Mucosa of gallbladder (tissue), 1 donor: ENCODE data around the gene TFPI. TPM values are rescaled to one million over a fixed set of nuclear protein-coding genes. Genes with fewer than 3 reads are reported as not detected.

Source experiments
- DNase-seq: peaks from one replicate; pipeline ENCODE4 v3.0.0-alpha.2; 2020; ENCODE audit warnings: low spot score
- total RNA-seq: library from RNA; stranded (reverse); gene quantifications from one replicate; pipeline ENCODE4 v1.2.1, GENCODE V29; 2021
- donor health status: DM: no; HTN: no; CAD: no.

Gene TFPI
- total RNA-seq, 1 donor from 2014 or later: 45.6 TPM

DNA sequence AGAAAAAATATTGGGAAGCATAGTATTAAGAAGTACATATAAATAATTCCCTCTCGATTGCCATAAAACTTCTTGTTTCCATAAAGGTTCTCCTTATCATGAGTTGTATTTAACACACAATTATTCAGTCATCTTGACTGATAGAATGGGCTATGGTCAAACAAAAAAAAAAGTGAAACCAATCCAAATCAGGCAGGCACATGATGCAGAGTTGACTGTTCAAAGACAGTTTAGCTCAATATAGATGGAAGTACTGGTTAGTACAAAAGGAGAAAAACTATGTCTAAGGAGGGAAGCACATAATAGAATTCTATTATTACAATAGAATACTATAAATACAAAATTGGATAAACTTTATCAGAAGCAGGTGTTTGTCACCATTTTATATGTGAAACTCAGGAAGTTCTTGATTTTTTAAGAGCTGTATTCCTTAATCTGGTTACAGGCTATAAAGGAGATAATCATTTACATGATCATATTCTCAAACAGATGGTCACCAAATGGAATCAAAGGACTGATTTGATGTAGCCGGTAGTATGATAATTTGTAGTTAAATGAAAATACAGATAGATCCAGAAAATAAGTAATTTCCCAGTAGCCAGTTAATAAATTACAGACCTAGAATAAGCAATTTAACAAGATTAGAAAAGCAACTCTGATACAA, 88.0 kb downstream of the TFPI start:
- DNase-seq: no peak

DNA sequence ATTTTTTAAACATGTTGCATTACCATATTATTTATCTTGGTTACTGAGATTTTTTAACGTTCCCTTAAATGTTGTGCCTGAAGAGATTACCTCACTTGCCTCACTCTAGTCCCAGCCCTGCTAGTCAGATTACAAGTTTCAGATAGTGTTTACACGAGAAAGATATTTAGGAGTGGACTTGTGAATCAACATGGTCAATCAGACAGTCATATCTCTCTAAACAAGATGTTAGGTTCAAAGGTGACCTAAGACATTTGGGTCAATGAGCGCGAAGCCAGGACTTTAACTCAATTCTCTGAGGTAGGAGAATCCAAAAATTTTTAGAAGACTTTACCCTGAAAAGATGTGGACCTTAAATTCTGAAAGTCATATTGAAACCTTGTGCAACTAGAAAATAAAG, 91.4 kb downstream of the TFPI start:
- DNase-seq: no peak

DNA sequence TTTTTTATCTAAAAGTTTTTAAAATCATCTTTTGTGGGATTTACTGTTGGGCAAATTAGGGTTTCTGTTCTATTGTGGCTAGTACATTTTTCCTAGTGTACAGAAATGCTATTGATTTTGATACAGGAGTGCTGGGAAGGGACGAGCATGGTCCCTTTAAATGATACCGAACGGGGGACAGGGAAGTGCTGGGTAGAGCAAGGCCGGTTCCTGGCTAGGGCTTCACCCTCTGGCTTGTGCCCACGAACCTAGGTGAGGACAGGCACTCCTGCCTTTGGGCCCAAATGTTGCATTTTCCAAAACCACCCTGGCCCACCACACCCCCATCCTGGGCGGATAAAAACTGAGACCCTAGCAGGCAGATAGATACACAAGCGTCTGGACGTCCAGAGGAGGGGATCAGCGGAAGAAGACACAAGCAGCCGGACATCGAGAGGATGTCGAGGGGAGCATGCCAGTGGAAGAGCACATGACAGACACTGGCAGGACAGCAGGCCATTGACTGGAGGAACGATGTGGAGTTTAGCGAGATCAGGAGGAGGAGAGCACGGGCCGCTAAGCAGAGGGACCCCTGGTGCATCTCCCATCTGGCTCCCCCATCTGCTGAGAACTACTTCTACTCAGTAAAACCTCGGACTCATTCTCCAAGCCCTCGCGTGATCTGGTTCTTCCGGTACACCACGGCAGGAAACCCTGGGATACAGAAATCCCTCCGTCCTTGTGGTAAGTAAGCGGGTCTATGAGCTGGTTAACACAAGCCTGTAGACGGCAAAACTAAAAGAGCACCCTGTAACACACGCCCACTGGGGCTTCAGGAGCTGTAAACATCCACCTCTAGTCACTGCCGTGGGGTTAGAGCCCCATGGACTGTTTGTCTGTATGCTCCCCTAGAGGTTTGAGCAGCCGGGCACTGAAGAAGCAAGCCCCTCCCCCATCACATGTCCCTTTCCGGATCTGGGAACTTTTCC, 92.7 kb downstream of the TFPI start:
- DNase-seq: peak; percentile 29

DNA sequence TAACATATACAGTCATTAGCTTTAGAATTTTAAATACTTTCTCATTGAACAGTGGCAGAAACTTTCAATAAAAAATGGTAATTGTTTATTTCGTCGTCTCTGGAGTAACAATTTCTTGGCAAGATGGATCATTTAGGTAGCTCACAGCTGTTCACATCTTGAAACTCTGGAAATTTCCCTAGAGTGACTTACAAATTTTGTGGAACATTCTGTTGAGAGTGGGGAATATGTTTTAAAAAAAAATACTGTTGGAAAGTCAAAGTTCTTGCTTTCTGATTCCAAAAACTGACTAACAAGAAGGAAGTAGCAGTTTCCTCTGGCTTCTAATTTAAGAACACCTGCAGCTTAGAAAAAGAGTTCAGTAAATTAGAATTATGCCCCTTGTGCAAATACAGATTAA, 95.0 kb downstream of the TFPI start:
- DNase-seq: no peak

DNA sequence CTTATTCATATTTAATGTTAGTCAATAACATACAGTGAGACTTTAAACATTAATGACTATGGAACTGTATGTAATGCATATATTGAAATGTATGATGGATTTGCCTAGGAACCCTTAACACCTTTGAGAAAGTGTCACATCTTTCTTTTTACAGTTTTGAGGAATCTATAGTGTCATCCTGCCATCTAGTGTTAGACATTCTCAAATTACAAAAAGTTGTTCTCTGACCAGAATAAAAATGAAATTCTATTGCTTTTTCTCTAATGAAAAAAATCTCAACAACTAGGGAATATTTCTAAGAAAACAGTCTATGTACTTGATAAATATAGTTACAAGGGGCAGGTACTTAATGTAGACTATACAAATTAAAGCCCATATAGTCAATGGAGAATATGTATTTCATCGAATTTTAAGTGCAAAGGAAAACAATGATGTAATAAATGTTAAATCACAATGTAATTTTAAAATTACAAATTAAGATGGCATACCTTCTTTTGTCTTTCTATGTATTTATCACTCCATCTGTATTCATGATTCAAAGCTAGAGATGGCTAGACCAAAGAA, 101.1 kb downstream of the TFPI start:
- DNase-seq: no peak

DNA sequence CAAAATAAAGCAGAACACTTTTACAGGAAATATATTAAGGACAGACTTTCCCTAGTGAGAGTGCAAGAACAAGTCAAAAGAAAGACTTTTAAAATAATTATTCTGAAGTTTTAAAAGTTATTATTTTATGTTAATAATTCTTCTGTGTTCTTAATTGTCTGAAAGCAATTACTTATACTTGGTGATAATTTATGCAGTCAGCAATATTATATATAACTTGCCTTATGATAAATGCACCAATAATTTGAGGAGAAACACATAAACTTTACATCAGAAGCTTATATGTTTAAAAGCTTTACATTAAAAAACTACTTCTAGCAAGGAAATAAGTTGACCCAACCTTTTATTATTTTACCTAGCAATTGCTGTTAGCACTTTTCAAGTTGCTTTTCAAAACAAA, 102.7 kb downstream of the TFPI start:
- no peak for DNase-seq

DNA sequence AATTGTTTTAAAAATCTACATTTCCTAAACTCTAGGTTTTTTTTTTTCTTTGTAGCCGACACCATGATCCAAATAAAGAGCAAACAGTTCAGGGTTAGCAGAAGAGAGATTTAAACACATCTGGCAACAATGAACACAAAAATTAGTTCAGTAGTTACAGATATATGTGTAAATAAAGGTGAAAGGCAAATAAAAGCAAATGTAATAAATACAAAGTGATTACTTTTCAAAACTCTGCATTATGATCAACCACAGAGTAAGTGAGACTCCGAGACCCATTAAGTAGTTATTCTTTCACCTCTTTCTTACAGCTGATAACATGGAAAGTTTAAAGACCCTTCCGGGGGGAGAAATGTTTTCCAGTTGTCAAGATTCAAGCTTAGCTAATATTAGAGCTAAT, 106.9 kb downstream of the TFPI start:
- DNase-seq: no peak

DNA sequence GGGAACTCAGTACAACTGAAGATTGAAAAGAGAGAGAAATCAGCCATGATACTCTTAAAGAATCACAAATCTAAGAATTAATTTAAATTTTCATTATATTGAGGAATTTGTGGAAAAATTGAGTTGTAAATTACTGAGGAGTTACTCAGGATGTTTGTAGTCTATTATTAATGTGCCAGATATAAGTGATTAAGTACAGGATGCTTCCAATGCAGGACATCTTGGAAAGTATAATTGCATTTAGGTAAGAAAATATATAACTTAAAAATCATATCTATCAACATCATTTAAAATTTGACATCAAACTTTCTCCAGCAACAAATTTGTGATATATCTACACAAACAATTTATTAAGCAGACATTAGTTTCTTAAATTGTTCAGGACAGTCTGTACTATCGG, 107.5 kb downstream of the TFPI start:
- no peak for DNase-seq

DNA sequence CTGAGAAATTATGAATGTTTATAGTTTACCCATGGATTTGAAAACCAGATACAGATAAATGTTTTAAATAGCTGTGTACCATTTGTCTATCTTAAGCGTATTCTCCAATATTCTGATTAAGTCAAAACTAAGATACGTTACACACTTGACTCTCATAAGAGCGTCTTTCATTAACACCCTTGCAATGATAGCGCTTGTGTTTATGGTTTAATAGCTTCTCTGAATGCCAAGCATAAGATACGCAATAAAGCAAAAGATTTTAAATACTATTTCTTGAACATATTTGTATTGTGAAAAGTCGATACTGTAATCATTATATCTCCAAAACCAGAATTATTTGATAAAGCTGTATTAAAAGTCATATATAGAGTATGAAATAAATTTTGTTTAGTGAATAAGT, 109.2 kb downstream of the TFPI start:
- DNase-seq: no peak

DNA sequence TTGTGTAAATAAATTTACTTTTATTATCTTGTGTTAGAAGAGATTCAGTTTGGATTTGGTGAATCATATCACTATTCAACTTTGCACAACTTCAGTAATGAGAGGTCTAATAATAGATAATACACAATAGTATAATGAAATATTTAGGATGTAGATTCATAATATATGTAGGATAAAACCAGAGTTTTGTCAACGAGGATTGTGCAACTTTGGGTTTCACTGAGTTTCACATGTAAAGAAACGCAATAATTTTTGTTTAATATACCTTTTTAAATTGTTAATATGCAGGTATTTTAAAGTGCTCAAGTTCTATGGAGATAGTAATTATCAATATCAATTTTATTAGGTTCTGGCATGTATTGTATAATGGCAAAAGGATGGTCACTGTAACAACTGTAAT, 111.5 kb downstream of the TFPI start:
- no peak for DNase-seq

DNA sequence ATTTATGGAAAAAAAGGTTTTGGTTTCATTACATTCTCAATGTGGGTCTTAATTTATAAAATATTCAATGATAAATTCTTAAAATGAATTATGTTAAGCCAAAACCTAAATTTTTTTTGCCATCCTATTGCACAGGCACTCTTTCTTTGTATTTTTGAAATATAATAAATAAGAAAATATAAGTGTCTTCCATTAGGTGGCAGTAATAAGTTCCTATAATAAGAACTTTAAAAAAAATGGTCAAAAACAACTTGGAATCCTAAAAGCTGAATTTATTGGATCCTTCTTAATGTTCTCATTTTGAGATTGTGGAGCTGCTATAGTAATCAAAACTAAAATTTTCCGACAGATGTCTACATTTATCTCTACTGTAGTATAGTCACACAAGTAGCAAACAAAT, 111.9 kb downstream of the TFPI start:
- no peak for DNase-seq

DNA sequence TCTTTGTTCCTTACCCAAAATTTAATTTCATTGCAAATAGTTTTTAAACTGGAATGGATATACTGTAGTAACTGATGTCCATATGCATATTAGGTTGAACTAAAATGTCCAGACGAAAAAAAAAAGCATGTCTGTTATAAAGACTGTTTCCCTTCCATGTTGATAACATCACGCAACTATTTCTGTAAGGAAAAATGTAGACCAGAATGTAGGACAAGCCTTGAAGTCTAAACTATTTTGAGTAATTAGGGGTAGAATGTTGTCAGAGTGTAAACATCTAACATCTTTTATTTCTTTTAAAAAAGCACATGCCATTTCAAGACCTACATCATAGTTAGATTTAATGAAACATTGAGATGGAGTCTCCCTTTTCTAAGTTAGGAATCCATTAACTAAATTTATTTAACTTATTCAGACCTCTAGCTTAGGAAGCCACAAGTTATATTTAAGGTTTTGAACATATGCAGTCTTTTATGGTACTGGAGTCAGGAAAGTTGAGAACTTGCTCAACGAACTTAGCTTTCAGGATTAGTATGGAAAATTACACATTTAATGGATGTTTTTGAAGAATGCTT, 114.0 kb downstream of the TFPI start:
- no peak for DNase-seq

DNA sequence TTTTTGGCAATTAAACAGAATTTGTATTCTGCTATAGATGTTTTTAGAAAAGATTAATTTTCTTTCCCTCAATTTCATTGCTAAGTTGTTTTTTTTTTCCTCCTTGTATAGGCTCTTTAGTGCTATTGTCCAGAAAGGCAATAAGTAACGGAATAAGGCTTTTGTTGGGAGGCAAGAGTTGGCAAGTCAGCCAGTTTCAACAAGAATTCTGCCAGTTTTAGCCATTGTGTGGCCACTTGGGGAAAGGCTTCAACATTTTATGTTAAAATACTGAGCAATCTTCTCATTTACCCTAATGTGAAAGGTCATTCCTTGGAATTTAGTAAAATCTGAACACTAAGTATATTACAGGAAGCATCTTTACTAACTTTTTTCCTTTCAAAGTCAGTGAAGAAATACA, 115.8 kb downstream of the TFPI start:
- no peak for DNase-seq

DNA sequence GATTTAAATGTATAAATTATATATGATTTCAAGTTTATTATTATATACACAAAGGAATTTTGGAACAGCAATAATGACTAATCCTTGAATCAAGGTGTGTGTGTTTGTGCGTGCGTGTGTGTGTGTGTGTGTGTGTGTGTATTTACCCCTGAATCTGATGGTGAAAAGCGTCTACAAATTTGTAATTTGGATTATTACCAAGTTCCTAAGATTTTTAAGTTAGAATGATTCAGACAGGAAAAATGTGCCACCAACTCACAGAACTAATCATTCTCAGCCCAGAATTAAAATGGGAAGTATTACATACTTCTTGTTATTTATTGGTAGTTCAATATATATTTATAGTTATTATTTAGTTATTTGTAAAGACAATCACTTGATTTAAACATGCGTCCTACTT, 118.5 kb downstream of the TFPI start:
- DNase-seq: no peak

DNA sequence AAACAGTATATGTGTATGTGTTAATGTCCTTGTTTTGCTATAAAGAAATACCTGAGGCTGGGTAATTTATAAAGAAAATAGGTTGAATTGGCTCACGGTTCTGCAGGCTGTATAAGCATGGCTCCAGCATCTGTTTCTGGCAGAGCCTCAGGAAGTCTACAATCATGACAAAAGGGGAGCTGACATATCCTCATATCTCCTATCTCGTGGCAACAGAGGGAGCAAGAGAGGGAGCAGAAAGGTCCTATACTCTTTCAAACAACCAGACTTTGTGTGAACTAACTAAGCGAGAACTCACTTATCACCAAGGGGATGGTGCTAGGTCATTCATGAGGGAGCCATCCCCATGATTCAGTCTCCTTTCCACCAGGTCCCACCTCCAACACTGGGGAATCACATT, 119.2 kb downstream of the TFPI start:
- DNase-seq: no peak

DNA sequence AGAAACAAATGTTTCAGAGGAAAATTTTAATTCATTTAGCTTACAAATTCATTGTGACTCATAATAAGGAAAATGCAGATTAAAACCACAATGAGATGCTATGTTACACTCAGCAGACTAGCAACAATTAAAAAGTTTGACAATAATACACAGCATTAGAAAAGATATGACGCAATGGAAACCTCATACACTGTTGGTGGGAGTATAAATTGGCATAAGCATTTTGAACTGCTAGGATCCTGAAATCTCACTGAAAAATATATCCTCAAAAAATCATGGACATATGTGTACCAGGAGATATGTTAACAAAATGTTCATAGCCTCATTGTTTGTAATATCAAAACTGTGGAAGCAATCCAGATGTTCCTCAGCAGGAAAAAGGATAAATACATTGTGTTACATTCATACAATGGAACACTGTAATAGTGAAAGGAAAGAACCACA, 119.9 kb downstream of the TFPI start:
- no peak for DNase-seq

DNA sequence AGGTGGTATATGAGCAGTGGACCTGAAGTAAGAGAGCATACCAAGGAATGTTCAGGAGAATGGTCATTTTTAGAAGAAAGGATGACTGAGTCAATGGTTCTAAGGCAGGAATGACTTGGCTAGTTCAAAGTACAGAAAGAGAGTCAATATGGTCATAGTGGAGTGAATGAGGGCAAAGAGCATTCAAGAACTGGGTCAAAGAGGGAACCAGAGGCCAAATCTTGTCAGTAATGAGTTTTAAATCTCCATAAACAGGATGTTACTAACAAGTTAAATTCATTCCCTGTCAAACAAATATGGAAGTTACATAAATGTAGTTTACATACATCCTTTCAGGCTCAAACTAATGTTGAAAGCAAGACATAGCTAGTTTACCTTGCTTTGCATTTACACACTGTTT, 122.3 kb downstream of the TFPI start:
- no peak for DNase-seq

DNA sequence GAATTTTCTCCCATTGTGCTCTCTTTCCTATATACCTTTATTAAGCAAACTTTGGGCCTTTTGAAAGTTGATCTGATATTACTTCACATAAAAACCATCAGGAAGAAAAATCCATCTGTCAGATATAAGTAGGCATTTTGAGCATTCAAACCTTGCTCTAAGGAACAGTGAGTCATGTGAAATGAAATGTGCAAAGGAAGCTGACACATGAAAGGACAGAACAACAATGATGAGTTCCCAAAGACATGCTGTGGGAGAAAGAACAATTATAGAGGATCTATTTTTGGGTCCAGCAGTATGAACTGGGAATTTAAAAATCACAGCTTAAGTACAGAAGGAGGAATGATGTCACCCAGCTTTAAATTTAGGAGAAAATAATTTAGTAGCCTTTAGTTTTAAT, 124.2 kb downstream of the TFPI start:
- DNase-seq: no peak

DNA sequence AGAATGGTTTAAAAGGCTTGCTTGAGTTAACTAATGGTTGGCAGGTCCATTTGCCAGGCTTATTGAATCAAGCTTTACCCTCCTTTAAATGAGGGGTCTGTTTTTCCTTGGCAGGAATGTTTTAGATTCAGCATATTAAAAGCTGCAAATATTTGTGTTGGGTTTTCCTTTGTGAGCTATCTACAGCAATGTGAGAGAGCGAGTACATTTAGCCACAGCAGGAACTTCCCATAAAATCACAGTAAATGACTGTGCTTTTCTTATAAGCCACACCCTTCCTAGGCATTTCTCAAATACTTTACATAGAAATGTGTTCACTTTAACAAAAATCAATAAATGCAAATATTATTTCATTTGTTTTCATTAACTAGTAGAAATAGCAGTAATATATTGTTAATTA, 130.1 kb downstream of the TFPI start:
- DNase-seq: no peak

DNA sequence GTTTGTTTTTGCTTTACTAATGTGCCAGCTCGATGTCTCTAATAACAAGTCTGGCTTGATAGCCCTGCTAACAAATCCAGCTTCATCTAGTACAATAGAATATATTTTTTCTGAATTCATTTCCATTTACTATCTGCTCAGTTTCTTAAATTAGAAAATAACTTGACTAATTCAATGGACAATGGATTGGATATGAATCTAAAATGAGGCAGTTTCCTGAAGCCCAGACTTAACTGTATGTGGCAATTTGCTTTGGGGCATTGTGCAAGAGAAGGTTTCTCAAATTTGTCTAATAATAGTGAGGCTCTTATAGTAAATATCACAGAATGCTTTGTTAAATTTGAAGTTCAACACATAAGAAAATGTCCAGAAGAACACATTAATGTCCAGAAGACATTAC, 132.0 kb downstream of the TFPI start:
- DNase-seq: no peak

DNA sequence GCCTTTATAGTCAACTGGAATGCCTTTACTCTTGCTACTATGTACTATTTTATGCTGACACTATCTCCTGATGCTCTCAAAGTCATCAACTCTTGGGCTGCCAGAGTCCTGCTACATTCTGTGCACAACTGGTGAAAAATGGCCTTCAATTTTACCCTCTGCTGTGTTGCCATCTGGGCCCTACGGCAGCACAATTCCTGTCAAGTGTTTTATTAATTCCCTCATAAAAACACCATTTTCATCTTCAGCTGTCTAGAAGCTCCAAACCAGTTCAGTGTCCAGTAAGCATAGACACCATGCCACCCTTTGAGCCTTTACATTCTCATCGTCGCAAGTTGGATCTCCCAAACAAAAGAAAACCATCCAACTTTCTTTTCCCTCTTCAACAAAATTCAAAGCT, 132.7 kb downstream of the TFPI start:
- DNase-seq: no peak

DNA sequence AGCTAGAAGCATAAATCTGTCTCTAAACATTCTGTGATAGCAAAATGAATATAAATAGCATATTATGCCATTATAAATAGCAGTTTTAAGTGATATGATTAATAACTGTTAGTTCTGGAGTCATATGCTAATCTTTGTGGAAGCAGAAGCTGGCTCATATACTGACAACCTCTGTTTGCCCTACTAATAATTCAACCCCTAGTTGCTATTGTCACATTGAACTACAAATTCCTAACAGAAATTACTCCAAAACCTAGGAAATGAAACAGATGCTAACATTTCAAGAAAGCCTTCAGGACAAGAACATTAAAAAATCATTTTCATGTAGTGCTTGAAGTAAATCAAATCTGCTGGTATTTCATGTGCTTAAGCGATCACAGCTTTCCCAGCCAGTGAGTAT, 134.4 kb downstream of the TFPI start:
- no peak for DNase-seq

DNA sequence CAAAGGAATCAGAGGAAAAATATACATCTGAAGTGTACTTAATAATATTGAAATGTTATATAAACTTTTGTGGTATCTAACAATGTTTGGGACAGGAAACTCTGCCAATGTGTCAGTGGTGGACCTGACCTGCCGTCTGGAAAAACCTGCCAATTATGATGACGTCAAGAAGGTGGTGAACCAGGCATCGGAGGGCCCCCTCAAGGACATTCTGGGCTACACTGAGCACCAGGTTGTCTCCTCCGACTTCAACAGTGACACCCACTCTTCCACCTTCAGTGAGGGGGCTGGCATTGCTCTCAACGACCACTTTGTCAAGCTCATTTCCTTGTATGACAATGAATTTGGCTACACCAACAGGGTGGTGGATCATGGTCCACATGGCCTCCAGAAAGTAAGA, 138.8 kb downstream of the TFPI start:
- DNase-seq: no peak
